Measurements from ENCODE around the gene AOAH.
"Not testable (repeated sequence)": the region's sequence is repeated elsewhere in the genome, so short reads cannot be mapped to it uniquely, and the experiment has no call there.

The AOAH gene

GRCh38 chr7:36707898-36708297 lies 16.4 kb downstream of the AOAH start:
- H3K36me3 ChIP-seq (ENCODE audit: control insufficient read depth in 4 of 4, insufficient read depth in 4 of 4, low read length in 3 of 4): peaks cover 0 to 2% (median 0%) of the 10 kb centered on the region in 4 experiments
- POLR2A ChIA-PET: no interaction called here
- H3K27me3 ChIP-seq (replicated peaks in 2 of 5; ENCODE audit: control insufficient read depth in 4 of 5, insufficient read depth in 5 of 5, low read length in 4 of 5): no peaks in the 10 kb centered on the region
- H3K27ac ChIP-seq (ENCODE audit: insufficient read depth in 1 of 2, low read depth in 1 of 2, low read length in 2 of 2, poor library complexity in 1 of 2, severe bottlenecking in 2 of 2): no peak overlapping the region
- no peaks in the 10 kb centered on the region for H3K4me1 ChIP-seq (ENCODE audit: control extremely low read depth in 1 of 4, control insufficient read depth in 4 of 4, insufficient read depth in 4 of 4, low read length in 3 of 4)
- no peak overlapping the region for H3K4me3 ChIP-seq (ENCODE audit: control insufficient read depth in 1 of 7, extremely low read depth in 1 of 7, insufficient read depth in 4 of 7, low read depth in 2 of 7, low read length in 6 of 7)
- no peak for DNase-seq
- CTCF ChIA-PET: no interaction called here
- WGBS (ENCODE audit: insufficient coverage): 93% methylated on average over 2 of the region's 4 CpGs
- H3K9me3 ChIP-seq (ENCODE audit: control extremely low read depth in 1 of 5, control insufficient read depth in 4 of 5, insufficient read depth in 2 of 5, low read depth in 1 of 5, low read length in 4 of 5): peaks cover 0 to 16% (median 1%) of the 10 kb centered on the region in 5 experiments

DNA sequence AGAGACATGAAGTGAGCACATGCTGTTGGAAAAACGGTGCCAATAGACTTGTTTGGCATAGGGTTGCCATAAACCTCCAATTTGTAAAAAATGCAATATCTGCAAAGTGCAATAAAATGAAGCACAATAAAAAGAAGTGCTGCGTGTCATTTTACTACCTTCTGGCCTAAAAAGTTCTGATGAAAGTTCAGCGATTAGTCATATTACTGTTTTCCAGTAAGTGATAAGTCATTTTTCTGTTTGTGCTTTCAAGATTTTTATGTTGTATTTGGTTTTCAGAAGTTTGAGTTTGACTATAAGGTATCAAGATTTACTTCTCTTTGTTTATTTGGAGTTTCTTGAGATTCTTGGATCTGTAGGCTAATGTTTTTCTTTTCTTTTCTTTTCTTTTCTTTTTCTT lies 16.8 kb downstream of the AOAH start:
- Histone ChIP-seq H3K4me1 (ENCODE audit: control extremely low read depth in 1 of 4, control insufficient read depth in 4 of 4, insufficient read depth in 4 of 4, low read length in 3 of 4) (no peaks in the 10 kb centered on the region), H3K9me3 (ENCODE audit: control extremely low read depth in 1 of 5, control insufficient read depth in 4 of 5, insufficient read depth in 2 of 5, low read depth in 1 of 5, low read length in 4 of 5) (peaks cover 0 to 16% (median 1%) of the 10 kb centered on the region in 5 experiments), H3K4me3 (ENCODE audit: control insufficient read depth in 1 of 7, extremely low read depth in 1 of 7, insufficient read depth in 4 of 7, low read depth in 2 of 7, low read length in 6 of 7) (no peak overlapping the region), H3K27me3 (replicated peaks in 2 of 5; ENCODE audit: control insufficient read depth in 4 of 5, insufficient read depth in 5 of 5, low read length in 4 of 5) (no peaks in the 10 kb centered on the region), H3K27ac (ENCODE audit: insufficient read depth in 1 of 2, low read depth in 1 of 2, low read length in 2 of 2, poor library complexity in 1 of 2, severe bottlenecking in 2 of 2) (no peak overlapping the region), H3K36me3 (ENCODE audit: control insufficient read depth in 4 of 4, insufficient read depth in 4 of 4, low read length in 3 of 4) (peaks cover 0 to 2% (median 0%) of the 10 kb centered on the region in 4 experiments)
- POLR2A ChIA-PET: no interaction called here
- 74% methylated on average over 3 of the region's 3 CpGs for WGBS (ENCODE audit: insufficient coverage)
- CTCF ChIA-PET: interaction anchor here (1.4 kb wide), 1 partner anchor 60 kb away, joined by 3 read pairs; no protein-coding TSS in a partner anchor
- no peak for DNase-seq

DNA sequence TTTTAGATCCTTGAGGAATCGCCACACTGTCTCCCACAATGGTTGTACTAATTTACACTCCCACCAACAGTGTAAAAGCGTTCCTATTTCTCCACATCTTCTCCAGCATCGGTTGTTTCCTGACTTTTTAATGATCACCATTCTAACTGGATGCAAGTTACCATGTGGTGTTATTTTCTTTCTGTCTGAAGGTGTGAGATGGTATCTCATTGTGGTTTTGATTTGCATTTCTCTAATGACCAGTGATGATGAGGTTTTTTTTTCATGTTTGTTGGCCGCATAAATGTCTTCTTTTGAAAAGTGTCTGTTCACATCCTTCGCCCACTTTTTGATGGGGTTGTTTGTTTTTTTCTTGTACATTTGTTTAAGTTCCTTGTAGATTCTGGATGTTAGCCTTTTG lies 20.4 kb downstream of the AOAH start:
- H3K27me3 ChIP-seq (replicated peaks in 2 of 5; ENCODE audit: control insufficient read depth in 4 of 5, insufficient read depth in 5 of 5, low read length in 4 of 5); H3K4me3 ChIP-seq (ENCODE audit: control insufficient read depth in 1 of 7, extremely low read depth in 1 of 7, insufficient read depth in 4 of 7, low read depth in 2 of 7, low read length in 6 of 7); H3K27ac ChIP-seq (ENCODE audit: insufficient read depth in 1 of 2, low read depth in 1 of 2, low read length in 2 of 2, poor library complexity in 1 of 2, severe bottlenecking in 2 of 2); POLR2A ChIA-PET; H3K36me3 ChIP-seq (ENCODE audit: control insufficient read depth in 4 of 4, insufficient read depth in 4 of 4, low read length in 3 of 4); H3K4me1 ChIP-seq (ENCODE audit: control extremely low read depth in 1 of 4, control insufficient read depth in 4 of 4, insufficient read depth in 4 of 4, low read length in 3 of 4); DNase-seq; CTCF ChIA-PET: not testable (repeated sequence)
- H3K9me3 ChIP-seq (ENCODE audit: control extremely low read depth in 1 of 5, control insufficient read depth in 4 of 5, insufficient read depth in 2 of 5, low read depth in 1 of 5, low read length in 4 of 5): peaks cover 0 to 16% (median 1%) of the 10 kb centered on the region in 5 experiments
- WGBS (ENCODE audit: insufficient coverage): no CpG with 5 or more reads among the region's 5 CpGs

DNA sequence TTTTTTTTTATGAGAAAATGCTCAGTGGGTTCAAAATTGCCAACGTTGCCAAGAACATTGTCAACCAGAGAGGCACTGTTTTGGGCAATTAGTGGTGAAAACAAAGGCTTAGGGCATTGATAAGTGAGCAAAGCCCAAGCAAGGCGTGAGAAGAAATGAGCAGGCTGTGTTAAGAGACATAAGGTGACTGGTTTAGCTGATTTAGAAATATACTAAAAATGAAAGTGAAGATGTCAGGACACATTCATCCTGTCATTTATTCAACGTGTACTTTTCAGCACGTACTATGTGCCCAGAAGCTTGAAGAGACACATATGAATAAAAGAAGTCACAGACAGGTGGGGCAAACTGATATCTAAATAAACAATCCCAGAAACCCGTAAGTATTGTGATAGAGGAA lies 31.8 kb downstream of the AOAH start:
- H3K4me1 ChIP-seq (ENCODE audit: control extremely low read depth in 1 of 4, control insufficient read depth in 4 of 4, insufficient read depth in 4 of 4, low read length in 3 of 4): peaks cover 0 to 4% (median 4%) of the 10 kb centered on the region in 4 experiments
- POLR2A ChIA-PET: no interaction called here
- H3K36me3 ChIP-seq (ENCODE audit: control insufficient read depth in 4 of 4, insufficient read depth in 4 of 4, low read length in 3 of 4): no peaks in the 10 kb centered on the region
- DNase-seq: no peak
- no peaks in the 10 kb centered on the region for H3K27me3 ChIP-seq (replicated peaks in 2 of 5; ENCODE audit: control insufficient read depth in 4 of 5, insufficient read depth in 5 of 5, low read length in 4 of 5)
- CTCF ChIA-PET: interaction anchor here (1.0 to 1.1 kb wide), 2 partner anchors 12 to 90 kb away, joined by 3 to 4 read pairs; no protein-coding TSS in a partner anchor
- no peaks in the 10 kb centered on the region for H3K9me3 ChIP-seq (ENCODE audit: control extremely low read depth in 1 of 5, control insufficient read depth in 4 of 5, insufficient read depth in 2 of 5, low read depth in 1 of 5, low read length in 4 of 5)
- H3K27ac ChIP-seq (ENCODE audit: insufficient read depth in 1 of 2, low read depth in 1 of 2, low read length in 2 of 2, poor library complexity in 1 of 2, severe bottlenecking in 2 of 2): no peak overlapping the region
- 100% methylated on average over 4 of the region's 5 CpGs for WGBS (ENCODE audit: insufficient coverage)
- no peak overlapping the region for H3K4me3 ChIP-seq (ENCODE audit: control insufficient read depth in 1 of 7, extremely low read depth in 1 of 7, insufficient read depth in 4 of 7, low read depth in 2 of 7, low read length in 6 of 7)

GRCh38 chr7:36691983-36692382 lies 32.3 kb downstream of the AOAH start:
- POLR2A ChIA-PET: interaction anchor here (0.7 kb wide), 1 partner anchor 115 kb away, joined by 3 read pairs; no protein-coding TSS in a partner anchor
- WGBS (ENCODE audit: insufficient coverage): 88% methylated on average over 1 of the region's 4 CpGs
- no peak overlapping the region for H3K27ac ChIP-seq (ENCODE audit: insufficient read depth in 1 of 2, low read depth in 1 of 2, low read length in 2 of 2, poor library complexity in 1 of 2, severe bottlenecking in 2 of 2)
- no peak overlapping the region for H3K4me3 ChIP-seq (ENCODE audit: control insufficient read depth in 1 of 7, extremely low read depth in 1 of 7, insufficient read depth in 4 of 7, low read depth in 2 of 7, low read length in 6 of 7)
- DNase-seq: no peak
- no peaks in the 10 kb centered on the region for H3K36me3 ChIP-seq (ENCODE audit: control insufficient read depth in 4 of 4, insufficient read depth in 4 of 4, low read length in 3 of 4)
- no peaks in the 10 kb centered on the region for H3K9me3 ChIP-seq (ENCODE audit: control extremely low read depth in 1 of 5, control insufficient read depth in 4 of 5, insufficient read depth in 2 of 5, low read depth in 1 of 5, low read length in 4 of 5)
- H3K27me3 ChIP-seq (replicated peaks in 2 of 5; ENCODE audit: control insufficient read depth in 4 of 5, insufficient read depth in 5 of 5, low read length in 4 of 5): no peaks in the 10 kb centered on the region
- H3K4me1 ChIP-seq (ENCODE audit: control extremely low read depth in 1 of 4, control insufficient read depth in 4 of 4, insufficient read depth in 4 of 4, low read length in 3 of 4): peaks cover 0 to 4% (median 4%) of the 10 kb centered on the region in 4 experiments
- CTCF ChIA-PET: interaction anchor here (1.0 to 1.1 kb wide), 2 partner anchors 12 to 90 kb away, joined by 3 to 4 read pairs; no protein-coding TSS in a partner anchor

DNA sequence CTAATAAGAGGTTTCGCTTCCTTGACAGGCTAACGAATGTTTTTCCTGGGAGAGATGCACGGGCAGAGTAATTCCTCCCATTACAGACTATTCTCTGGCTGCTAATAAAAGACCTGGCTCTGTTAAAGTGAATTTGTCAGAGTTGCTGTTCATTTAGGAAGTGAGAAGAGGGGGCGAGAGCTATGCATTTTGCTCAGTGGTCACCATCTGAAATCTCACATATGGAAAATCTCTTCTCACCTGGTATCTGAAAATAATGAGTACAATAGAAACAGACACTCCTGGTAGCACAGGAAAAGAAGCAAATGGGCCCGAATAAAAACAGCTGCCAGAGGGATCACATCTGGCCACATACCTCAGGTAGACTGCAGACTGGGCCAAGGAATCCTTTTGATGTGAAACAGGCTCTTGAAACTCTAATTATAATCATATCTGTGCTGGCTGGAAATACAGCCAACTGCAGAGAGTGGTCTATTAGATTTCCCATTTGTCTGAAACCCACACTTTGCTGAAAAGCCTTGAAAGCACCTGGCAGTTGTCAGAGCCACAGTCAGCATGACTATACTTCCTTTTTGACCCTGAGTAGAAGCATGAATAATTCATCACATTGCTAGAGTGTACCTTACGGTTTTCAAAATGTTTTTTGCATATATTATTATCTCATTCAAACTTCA lies 33.6 kb downstream of the AOAH start:
- ChIA-PET POLR2A (no interaction called here), CTCF (interaction anchor here (0.7 to 1.1 kb wide), 2 partner anchors 18 to 20 kb away, joined by 3 read pairs; no protein-coding TSS in a partner anchor)
- WGBS (ENCODE audit: insufficient coverage): 86% methylated on average over 2 of the region's 6 CpGs
- DNase-seq: peak in 2 of 3 donors; percentile 34 to 51
- no peak overlapping the region for H3K27ac ChIP-seq (ENCODE audit: insufficient read depth in 1 of 2, low read depth in 1 of 2, low read length in 2 of 2, poor library complexity in 1 of 2, severe bottlenecking in 2 of 2)
- peaks cover 0 to 9% (median 6%) of the 10 kb centered on the region in 4 experiments for H3K4me1 ChIP-seq (ENCODE audit: control extremely low read depth in 1 of 4, control insufficient read depth in 4 of 4, insufficient read depth in 4 of 4, low read length in 3 of 4)
- H3K36me3 ChIP-seq (ENCODE audit: control insufficient read depth in 4 of 4, insufficient read depth in 4 of 4, low read length in 3 of 4): no peaks in the 10 kb centered on the region
- H3K27me3 ChIP-seq (replicated peaks in 2 of 5; ENCODE audit: control insufficient read depth in 4 of 5, insufficient read depth in 5 of 5, low read length in 4 of 5): no peaks in the 10 kb centered on the region
- no peaks in the 10 kb centered on the region for H3K9me3 ChIP-seq (ENCODE audit: control extremely low read depth in 1 of 5, control insufficient read depth in 4 of 5, insufficient read depth in 2 of 5, low read depth in 1 of 5, low read length in 4 of 5)
- H3K4me3 ChIP-seq (ENCODE audit: control insufficient read depth in 1 of 7, extremely low read depth in 1 of 7, insufficient read depth in 4 of 7, low read depth in 2 of 7, low read length in 6 of 7): no peak overlapping the region

GRCh38 chr7:36690041-36690440 lies 34.3 kb downstream of the AOAH start:
- ChIA-PET POLR2A (no interaction called here), CTCF (interaction anchor here (0.7 to 1.1 kb wide), 2 partner anchors 19 kb away, joined by 3 read pairs; no protein-coding TSS in a partner anchor)
- Histone ChIP-seq H3K27me3 (replicated peaks in 2 of 5; ENCODE audit: control insufficient read depth in 4 of 5, insufficient read depth in 5 of 5, low read length in 4 of 5) (no peaks in the 10 kb centered on the region), H3K4me1 (ENCODE audit: control extremely low read depth in 1 of 4, control insufficient read depth in 4 of 4, insufficient read depth in 4 of 4, low read length in 3 of 4) (peaks cover 0 to 9% (median 6%) of the 10 kb centered on the region in 4 experiments), H3K4me3 (ENCODE audit: control insufficient read depth in 1 of 7, extremely low read depth in 1 of 7, insufficient read depth in 4 of 7, low read depth in 2 of 7, low read length in 6 of 7) (no peak overlapping the region), H3K27ac (ENCODE audit: insufficient read depth in 1 of 2, low read depth in 1 of 2, low read length in 2 of 2, poor library complexity in 1 of 2, severe bottlenecking in 2 of 2) (no peak overlapping the region), H3K36me3 (ENCODE audit: control insufficient read depth in 4 of 4, insufficient read depth in 4 of 4, low read length in 3 of 4) (no peaks in the 10 kb centered on the region), H3K9me3 (ENCODE audit: control extremely low read depth in 1 of 5, control insufficient read depth in 4 of 5, insufficient read depth in 2 of 5, low read depth in 1 of 5, low read length in 4 of 5) (no peaks in the 10 kb centered on the region)
- WGBS (ENCODE audit: insufficient coverage): 91% methylated on average over 4 of the region's 4 CpGs
- DNase-seq: no peak
